HG03469 (cell line): ENCODE data around the gene AKAP6.

Experiments used
- ATAC-seq: cut with Tn5 transposase; IDR thresholded peaks from one replicate; pipeline ENCODE4 v1.9.1; 2021; ENCODE audit warnings: mild to moderate bottlenecking, moderate library complexity, moderate number of reproducible peaks; ENCODE audit not compliant: unreplicated experiment

AKAP6 gene

GRCh38 chr14:32329146-32329545 is at the start of gene AKAP6:
AKAP6 (plus strand) TSS chr14:32329298; CDS start chr14:32433494, 104,196 bp downstream.
- no peak for ATAC-seq

GRCh38 chr14:32286602-32287001 is 42.5 kb upstream of the AKAP6 start:
- ATAC-seq, result no peak

GRCh38 chr14:32296366-32296765 is 32.7 kb upstream of the AKAP6 start:
- ATAC-seq, result no peak

- ATAC-seq, result no peak
Measured at GRCh38 chr14:32298346-32298745, 30.8 kb upstream of the AKAP6 start.

- no peak for ATAC-seq
Measured at GRCh38 chr14:32300136-32300535, 29.0 kb upstream of the AKAP6 start.

- ATAC-seq, result no peak
Measured at GRCh38 chr14:32303865-32304264, 25.2 kb upstream of the AKAP6 start.

- no peak for ATAC-seq
Measured at GRCh38 chr14:32304296-32304695, 24.8 kb upstream of the AKAP6 start.

- ATAC-seq, result no peak
Measured at GRCh38 chr14:32306549-32306948, 22.5 kb upstream of the AKAP6 start.

- no peak for ATAC-seq
Measured at GRCh38 chr14:32307881-32308582, 21.1 kb upstream of the AKAP6 start.

- ATAC-seq, result no peak
Measured at GRCh38 chr14:32310876-32311275, 18.2 kb upstream of the AKAP6 start.

GRCh38 chr14:32311294-32312009 is 17.6 kb upstream of the AKAP6 start:
- no peak for ATAC-seq

GRCh38 chr14:32312010-32312331 is 17.1 kb upstream of the AKAP6 start:
- no peak for ATAC-seq

- no peak for ATAC-seq
Measured at GRCh38 chr14:32313844-32314376, 15.2 kb upstream of the AKAP6 start.

- ATAC-seq, result no peak
Measured at GRCh38 chr14:32318087-32318795, 10.9 kb upstream of the AKAP6 start.

GRCh38 chr14:32319368-32320049 is 9.6 kb upstream of the AKAP6 start:
- no peak for ATAC-seq

GRCh38 chr14:32324601-32325000 is 4.5 kb upstream of the AKAP6 start:
- ATAC-seq, result no peak

GRCh38 chr14:32327255-32327961 is 1.7 kb upstream of the AKAP6 start:
- no peak for ATAC-seq

- ATAC-seq, result no peak
Measured at GRCh38 chr14:32329690-32330285, 690 bp downstream of the AKAP6 start.

- no peak for ATAC-seq
Measured at GRCh38 chr14:32330351-32331111, 1.4 kb downstream of the AKAP6 start.
